Loucy (cell line): ENCODE measurements around the gene NMUR1.

Experiments used
- EZH2phosphoT487 ChIP-seq: fragments of 200-600 bp; IDR thresholded peaks from 2 replicates; pipeline ENCODE4 v1.6.1; 2018; ENCODE audit warnings: antibody characterized with exemption, mild to moderate bottlenecking, moderate library complexity, borderline replicate concordance
- TF ChIP-seq, protein P1 (sequence below): fragments of 200-600 bp; sonication (generic); conservative IDR thresholded peaks from 2 replicates; pipeline ENCODE4 v1.5.1; 2014; ENCODE audit warnings: mild to moderate bottlenecking, antibody characterized with exemption, low read length

DNA sequence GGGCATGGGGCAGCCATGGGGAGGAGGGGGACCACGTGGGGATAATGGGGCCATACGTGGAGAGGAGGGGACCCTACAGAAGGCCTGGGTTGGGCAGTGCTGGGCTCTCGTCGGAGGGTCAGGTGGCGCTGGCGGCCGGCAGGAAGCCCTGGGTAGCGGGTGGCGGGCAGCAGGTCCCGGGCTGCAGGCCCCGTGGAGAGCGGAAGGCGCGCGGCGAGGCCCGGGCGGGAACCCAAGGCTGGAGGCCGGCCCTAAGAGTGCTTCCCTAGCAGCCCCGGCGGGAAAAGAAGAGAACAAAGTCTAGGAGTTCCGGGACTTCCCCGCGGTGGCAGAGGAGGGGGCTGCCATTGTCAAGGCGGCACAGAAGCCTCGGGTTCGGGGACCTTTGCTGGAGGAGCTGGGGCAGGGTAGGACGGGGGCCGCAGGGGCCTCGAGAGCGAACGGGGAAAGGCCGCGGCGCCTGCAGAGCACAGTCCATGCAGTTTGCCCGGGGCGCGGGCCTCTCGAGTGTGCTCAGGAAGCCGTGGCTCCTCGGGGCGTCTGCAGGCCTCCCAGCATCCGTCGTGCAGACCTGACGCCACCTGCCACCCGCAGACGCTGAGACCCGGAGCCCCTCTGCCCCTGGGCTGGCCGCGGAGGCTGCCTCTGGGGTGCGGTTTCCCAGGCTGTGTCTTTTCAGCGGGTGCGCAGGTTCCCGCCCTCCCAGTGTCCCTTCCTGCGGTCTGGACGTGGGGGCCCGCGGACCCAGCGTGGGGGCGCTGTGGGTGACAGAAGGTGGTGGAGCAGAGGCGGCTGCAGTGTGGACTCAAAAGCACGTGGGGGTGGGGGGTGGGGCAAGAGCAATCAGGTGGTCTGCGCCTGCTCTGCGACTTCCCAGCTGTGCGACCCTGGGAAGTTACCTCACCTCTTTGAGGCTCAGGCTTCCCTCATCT, 46.6 kb downstream of the NMUR1 start:
- TF ChIP-seq, protein P1, sequence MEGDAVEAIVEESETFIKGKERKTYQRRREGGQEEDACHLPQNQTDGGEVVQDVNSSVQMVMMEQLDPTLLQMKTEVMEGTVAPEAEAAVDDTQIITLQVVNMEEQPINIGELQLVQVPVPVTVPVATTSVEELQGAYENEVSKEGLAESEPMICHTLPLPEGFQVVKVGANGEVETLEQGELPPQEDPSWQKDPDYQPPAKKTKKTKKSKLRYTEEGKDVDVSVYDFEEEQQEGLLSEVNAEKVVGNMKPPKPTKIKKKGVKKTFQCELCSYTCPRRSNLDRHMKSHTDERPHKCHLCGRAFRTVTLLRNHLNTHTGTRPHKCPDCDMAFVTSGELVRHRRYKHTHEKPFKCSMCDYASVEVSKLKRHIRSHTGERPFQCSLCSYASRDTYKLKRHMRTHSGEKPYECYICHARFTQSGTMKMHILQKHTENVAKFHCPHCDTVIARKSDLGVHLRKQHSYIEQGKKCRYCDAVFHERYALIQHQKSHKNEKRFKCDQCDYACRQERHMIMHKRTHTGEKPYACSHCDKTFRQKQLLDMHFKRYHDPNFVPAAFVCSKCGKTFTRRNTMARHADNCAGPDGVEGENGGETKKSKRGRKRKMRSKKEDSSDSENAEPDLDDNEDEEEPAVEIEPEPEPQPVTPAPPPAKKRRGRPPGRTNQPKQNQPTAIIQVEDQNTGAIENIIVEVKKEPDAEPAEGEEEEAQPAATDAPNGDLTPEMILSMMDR = no peak
- no peak for TF ChIP-seq EZH2phosphoT487
